Liver (tissue), 9 donors: ENCODE measurements around the gene BAIAP3. TPM values are rescaled to one million over a fixed set of nuclear protein-coding genes. Genes with fewer than 3 reads are reported as not detected.

ENCODE experiments used
- DNase-seq: peaks from one replicate; pipeline ENCODE4 v3.0.0-alpha.2; 2017; ENCODE audit warnings: low spot score
- H3K27ac ChIP-seq, 2 donors: one replicate each; pipeline ENCODE4 v1.7.0; 2013; ENCODE audit warnings: inconsistent platforms in 2 of 2, low read length in 2 of 2, control low read depth in 1 of 2, low read depth in 1 of 2, mild to moderate bottlenecking in 1 of 2
- H3K27me3 ChIP-seq, 4 donors: one replicate each; pipeline versions ENCODE4 v1.6.1 to v1.7.0; 2013; ENCODE audit warnings: low read length in 3 of 4, inconsistent platforms in 1 of 4, mild to moderate bottlenecking in 1 of 4, moderate library complexity in 1 of 4; ENCODE audit not compliant: control insufficient read depth in 4 of 4, insufficient read depth in 4 of 4
- H3K36me3 ChIP-seq, 4 donors: one replicate each; pipeline versions ENCODE4 v1.6.1 to v1.7.0; 2013; ENCODE audit warnings: low read length in 3 of 4, mild to moderate bottlenecking in 3 of 4, low read depth in 1 of 4, moderate library complexity in 1 of 4; ENCODE audit not compliant: control insufficient read depth in 4 of 4, insufficient read depth in 3 of 4
- H3K4me1 ChIP-seq, 4 donors: one replicate each; pipeline versions ENCODE4 v1.6.1 to v1.7.0; 2013; ENCODE audit warnings: low read length in 3 of 4, mild to moderate bottlenecking in 3 of 4, moderate library complexity in 1 of 4; ENCODE audit not compliant: control insufficient read depth in 4 of 4, insufficient read depth in 4 of 4
- H3K4me3 ChIP-seq, 3 donors: one replicate each; pipeline versions ENCODE4 v1.6.1 to v1.7.0; 2013; ENCODE audit warnings: low read length in 3 of 3, control low read depth in 1 of 3, low read depth in 1 of 3, mild to moderate bottlenecking in 1 of 3
- H3K9ac ChIP-seq, 2 donors: one replicate each; pipeline ENCODE4 v1.7.0; 2013; ENCODE audit warnings: low read length in 2 of 2, mild to moderate bottlenecking in 2 of 2, moderate library complexity in 2 of 2, control low read depth in 1 of 2, low read depth in 1 of 2
- H3K9me3 ChIP-seq, 4 donors: one replicate each; pipeline versions ENCODE4 v1.6.1 to v1.7.0; 2013; ENCODE audit warnings: low read length in 3 of 4; ENCODE audit not compliant: control insufficient read depth in 4 of 4
- ATF3 ChIP-seq: IDR thresholded peaks from 2 replicates; pipeline ENCODE4 v1.6.1; 2016; ENCODE audit warnings: antibody characterized with exemption
- CTCF ChIP-seq: fragments of 150-350 bp; IDR thresholded peaks from 2 replicates; pipeline ENCODE4 v1.5.1; 2017; ENCODE audit warnings: improper control_type of control experiment, low read depth, low read length; ENCODE audit not compliant: missing input control
- FOXA1 ChIP-seq: IDR thresholded peaks from 2 replicates; pipeline ENCODE4 v1.6.1; 2016; ENCODE audit warnings: antibody characterized with exemption
- GABPA ChIP-seq, 2 donors: IDR thresholded peaks in 1 of 2; conservative IDR thresholded peaks in 1 of 2; 2 replicates each; pipeline ENCODE4 v1.6.1; 2016; ENCODE audit warnings: antibody characterized with exemption in 2 of 2, mild to moderate bottlenecking in 1 of 2, moderate library complexity in 1 of 2
- HNF4A ChIP-seq, 2 donors: conservative IDR thresholded peaks; 2 replicates each; pipeline ENCODE4 v1.6.1; 2016; ENCODE audit warnings: antibody characterized with exemption in 2 of 2, mild to moderate bottlenecking in 2 of 2
- HNF4G ChIP-seq: IDR thresholded peaks from 2 replicates; pipeline ENCODE4 v1.6.1; 2016; ENCODE audit warnings: antibody characterized with exemption
- JUND ChIP-seq, 2 donors: IDR thresholded peaks; 2 replicates each; pipeline ENCODE4 v1.6.1; 2016; ENCODE audit warnings: antibody characterized with exemption in 2 of 2
- MAX ChIP-seq: IDR thresholded peaks from 2 replicates; pipeline ENCODE4 v1.6.1; 2016; ENCODE audit warnings: antibody characterized with exemption
- NR2F2 ChIP-seq: IDR thresholded peaks from 2 replicates; pipeline ENCODE4 v1.6.1; 2016; ENCODE audit warnings: antibody characterized with exemption
- RAD21 ChIP-seq, 2 donors: IDR thresholded peaks; 2 replicates each; pipeline ENCODE4 v1.6.1; 2016; ENCODE audit warnings: antibody characterized with exemption in 2 of 2, mild to moderate bottlenecking in 2 of 2
- REST ChIP-seq: IDR thresholded peaks from 2 replicates; pipeline ENCODE4 v1.6.1; 2016; ENCODE audit warnings: antibody characterized with exemption, mild to moderate bottlenecking
- RXRA ChIP-seq, 2 donors: IDR thresholded peaks; 2 replicates each; pipeline ENCODE4 v1.6.1; 2017 to 2018; ENCODE audit warnings: antibody characterized with exemption in 2 of 2, mild to moderate bottlenecking in 1 of 2
- SP1 ChIP-seq: IDR thresholded peaks from 2 replicates; pipeline ENCODE4 v1.6.1; 2018; ENCODE audit warnings: antibody characterized with exemption, mild to moderate bottlenecking
- TAF1 ChIP-seq: conservative IDR thresholded peaks from 2 replicates; pipeline ENCODE4 v1.6.1; 2016; ENCODE audit warnings: antibody characterized with exemption, mild to moderate bottlenecking
- YY1 ChIP-seq: IDR thresholded peaks from 2 replicates; pipeline ENCODE4 v1.6.1; 2016; ENCODE audit warnings: antibody characterized with exemption, mild to moderate bottlenecking
- ZBTB33 ChIP-seq: IDR thresholded peaks from 2 replicates; pipeline ENCODE4 v1.6.1; 2016; ENCODE audit warnings: antibody characterized with exemption
- WGBS: extraction: QIAGEN DNeasy Blood & Tissue Kit; methylation state at CpG from one replicate; pipeline ENCODE4 v1.1.7; 2013; 5-methylcytosine and 5-hydroxymethylcytosine counted together
- polyA plus RNA-seq, 2 donors: library from polyadenylated mRNA; stranded (reverse) in 1 of 2; unstranded in 1 of 2; fragments of 200-250 nt in 1 of 2; fragments of >200 nt in 1 of 2; fragmentation: Nextera tagmentation in 1 of 2; extraction: Ambion mirVana in 1 of 2; gene quantifications; one replicate each; pipeline versions ENCODE4 v1.2.1 to v1.2.3, GENCODE V29; 2013 to 2015
- total RNA-seq, 2 donors: library from RNA; depleted of rRNA; stranded (reverse); fragments of >200 nt; gene quantifications; one replicate each; pipeline ENCODE4 v1.2.3, GENCODE V29; 2014
- donor health status: healthy.
- donor health status: healthy.
- donor health status: healthy.
- donor health status: healthy.
- donor health status: healthy.

BAIAP3 gene
- total and polyA plus RNA-seq, 4 donors, result 1.6 to 3.8 (median 2.6) TPM

GRCh38 chr16:1355591-1355990 lies 22.1 kb downstream of the BAIAP3 start:
- Histone ChIP-seq H3K9ac (no peak overlapping the region), H3K27me3 (no peaks in the 10 kb centered on the region), H3K36me3 (peaks cover 0 to 5% (median 1%) of the 10 kb centered on the region in 4 donors), H3K4me3 (no peak overlapping the region), H3K9me3 (no peaks in the 10 kb centered on the region), H3K4me1 (peaks cover 5 to 47% (median 28%) of the 10 kb centered on the region in 4 donors), H3K27ac (no peak overlapping the region)
- DNase-seq, result no peak
- 90% methylated on average over 15 of the region's 15 CpGs for WGBS
- TF ChIP-seq CTCF, result no peak
- TF ChIP-seq HNF4A (conservative IDR thresholded peaks at IDR 0.05), result no peak
- no peak for TF ChIP-seq NR2F2
- no peak for TF ChIP-seq FOXA1
- no peak for TF ChIP-seq ZBTB33
- no peak for TF ChIP-seq REST
- no peak for TF ChIP-seq JUND (IDR thresholded peaks at IDR 0.05)
- no peak for TF ChIP-seq GABPA (IDR thresholded peaks at IDR 0.05 in 1 of 2, conservative IDR thresholded peaks at IDR 0.05 in 1 of 2)
- TF ChIP-seq TAF1, result no peak
- no peak for TF ChIP-seq ATF3
- TF ChIP-seq HNF4G, result no peak
- TF ChIP-seq RAD21 (IDR thresholded peaks at IDR 0.05), result no peak

GRCh38 chr16:1356061-1356900 lies 22.8 kb downstream of the BAIAP3 start:
- TF ChIP-seq HNF4G (no peak), NR2F2 (no peak), YY1 (no peak), HNF4A (conservative IDR thresholded peaks at IDR 0.05) (no peak), RAD21 (IDR thresholded peaks at IDR 0.05) (no peak), FOXA1 (no peak), TAF1 (no peak), GABPA (IDR thresholded peaks at IDR 0.05 in 1 of 2, conservative IDR thresholded peaks at IDR 0.05 in 1 of 2) (no peak), MAX (no peak), RXRA (IDR thresholded peaks at IDR 0.05) (no peak), ZBTB33 (no peak), SP1 (no peak)
- WGBS, result 81% methylated on average over 33 of the region's 33 CpGs
- Histone ChIP-seq H3K9me3 (no peaks in the 10 kb centered on the region), H3K4me3 (no peak overlapping the region), H3K4me1 (peaks cover 2 to 40% (median 21%) of the 10 kb centered on the region in 4 donors), H3K27ac (no peak overlapping the region), H3K27me3 (no peaks in the 10 kb centered on the region), H3K9ac (no peak overlapping the region), H3K36me3 (peaks cover 0 to 8% (median 3%) of the 10 kb centered on the region in 4 donors)
- no peak for DNase-seq
